Lower leg skin (tissue), 4 donors: ENCODE results near the gene GAD1. TPM values are rescaled to one million over a fixed set of nuclear protein-coding genes. Genes with fewer than 3 reads are reported as not detected.

Experiments
- DNase-seq, 2 donors: peaks; one replicate each; pipeline ENCODE4 v3.0.0-alpha.2; 2019; ENCODE audit warnings: low spot score in 2 of 2
- H3K4me3 ChIP-seq: fragments of 200-600 bp; sonication (generic); 2 replicates; pipeline ENCODE4 v1.5.1; 2017; ENCODE audit warnings: mild to moderate bottlenecking, low read depth; ENCODE audit not compliant: poor library complexity, severe bottlenecking
- POLR2A ChIP-seq, 2 donors: fragments of 450-650 bp; IDR thresholded peaks; one replicate each; pipeline ENCODE4 v1.6.1; 2016 to 2017; ENCODE audit warnings: antibody characterized with exemption in 2 of 2, mild to moderate bottlenecking in 1 of 2, moderate library complexity in 1 of 2
- WGBS, 2 donors: methylation state at CpG; one replicate each; pipeline ENCODE4 v1.1.5; 2018; 5-methylcytosine and 5-hydroxymethylcytosine counted together
- intact Hi-C: fragments of 100-400 bp; cut with DNase I; formaldehyde crosslinking; loops from one replicate; pipeline ENCODE4 v1.15.0; 2023; ENCODE audit warnings: low total_unique reads
- total RNA-seq, 4 donors: library from RNA; depleted of rRNA; stranded (reverse); fragments of >200 nt; gene quantifications; one replicate each; pipeline ENCODE4 v1.1.0, GENCODE V29; 2016
- TF ChIP-seq, protein P1 (sequence below), 3 donors: fragments of 450-650 bp; IDR thresholded peaks; one replicate each; pipeline ENCODE4 v1.5.1; 2016; ENCODE audit warnings: antibody characterized with exemption in 3 of 3, mild to moderate bottlenecking in 3 of 3, moderate library complexity in 2 of 3

The GAD1 gene
- total RNA-seq, 4 donors from 2014 or later, result 0.05 TPM; not detected in 3

DNA sequence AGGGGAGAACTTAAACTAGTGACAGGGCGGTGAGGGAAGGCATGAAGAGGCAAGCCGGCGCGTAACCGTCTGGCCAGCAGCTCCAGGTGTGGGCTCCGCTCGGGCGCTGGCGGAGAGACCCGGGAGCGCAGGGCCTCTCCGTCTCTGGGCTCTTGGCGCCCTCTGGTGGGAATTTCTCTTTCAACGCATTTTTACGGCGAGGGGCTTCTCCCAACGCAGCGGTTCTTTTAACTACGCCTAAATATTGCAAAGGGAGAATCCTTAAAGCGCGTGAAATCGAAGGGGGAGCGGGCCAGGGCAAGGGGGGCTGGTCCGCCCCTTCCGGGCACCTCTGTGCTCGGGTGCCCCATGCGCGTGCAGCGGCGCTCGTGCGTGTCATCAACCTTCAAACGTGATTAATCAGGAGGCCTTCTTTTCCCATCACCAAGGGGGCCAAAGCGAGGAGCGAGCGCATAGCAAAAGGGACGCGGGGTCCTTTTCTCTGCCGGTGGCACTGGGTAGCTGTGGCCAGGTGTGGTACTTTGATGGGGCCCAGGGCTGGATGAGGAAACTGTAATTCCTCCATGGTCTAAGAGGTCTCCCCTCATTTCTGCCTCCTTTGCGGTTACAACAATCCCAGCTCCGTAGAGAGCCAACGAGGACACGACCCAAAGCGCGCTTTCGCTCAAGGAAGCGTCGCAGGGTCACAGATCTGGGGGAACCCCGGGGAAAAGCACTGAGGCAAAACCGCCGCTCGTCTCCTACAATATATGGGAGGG is 762 bp upstream of the GAD1 start:
- H3K4me3 ChIP-seq, result no peak overlapping the region
- peak in 1 of 2 donors; percentile 89 for DNase-seq
- intact Hi-C loops, result loop anchor here (10.0 kb wide), 1 partner anchor 331 kb away; no protein-coding TSS in a partner anchor
- TF ChIP-seq, protein P1, sequence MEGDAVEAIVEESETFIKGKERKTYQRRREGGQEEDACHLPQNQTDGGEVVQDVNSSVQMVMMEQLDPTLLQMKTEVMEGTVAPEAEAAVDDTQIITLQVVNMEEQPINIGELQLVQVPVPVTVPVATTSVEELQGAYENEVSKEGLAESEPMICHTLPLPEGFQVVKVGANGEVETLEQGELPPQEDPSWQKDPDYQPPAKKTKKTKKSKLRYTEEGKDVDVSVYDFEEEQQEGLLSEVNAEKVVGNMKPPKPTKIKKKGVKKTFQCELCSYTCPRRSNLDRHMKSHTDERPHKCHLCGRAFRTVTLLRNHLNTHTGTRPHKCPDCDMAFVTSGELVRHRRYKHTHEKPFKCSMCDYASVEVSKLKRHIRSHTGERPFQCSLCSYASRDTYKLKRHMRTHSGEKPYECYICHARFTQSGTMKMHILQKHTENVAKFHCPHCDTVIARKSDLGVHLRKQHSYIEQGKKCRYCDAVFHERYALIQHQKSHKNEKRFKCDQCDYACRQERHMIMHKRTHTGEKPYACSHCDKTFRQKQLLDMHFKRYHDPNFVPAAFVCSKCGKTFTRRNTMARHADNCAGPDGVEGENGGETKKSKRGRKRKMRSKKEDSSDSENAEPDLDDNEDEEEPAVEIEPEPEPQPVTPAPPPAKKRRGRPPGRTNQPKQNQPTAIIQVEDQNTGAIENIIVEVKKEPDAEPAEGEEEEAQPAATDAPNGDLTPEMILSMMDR (IDR thresholded peaks at IDR 0.05), result peak in 1 of 3 donors; percentile 45
- TF ChIP-seq POLR2A (IDR thresholded peaks at IDR 0.05), result no peak
- 1 to 3% methylated on average over 45 to 52 of the region's 52 CpGs for WGBS, 2 donors

DNA sequence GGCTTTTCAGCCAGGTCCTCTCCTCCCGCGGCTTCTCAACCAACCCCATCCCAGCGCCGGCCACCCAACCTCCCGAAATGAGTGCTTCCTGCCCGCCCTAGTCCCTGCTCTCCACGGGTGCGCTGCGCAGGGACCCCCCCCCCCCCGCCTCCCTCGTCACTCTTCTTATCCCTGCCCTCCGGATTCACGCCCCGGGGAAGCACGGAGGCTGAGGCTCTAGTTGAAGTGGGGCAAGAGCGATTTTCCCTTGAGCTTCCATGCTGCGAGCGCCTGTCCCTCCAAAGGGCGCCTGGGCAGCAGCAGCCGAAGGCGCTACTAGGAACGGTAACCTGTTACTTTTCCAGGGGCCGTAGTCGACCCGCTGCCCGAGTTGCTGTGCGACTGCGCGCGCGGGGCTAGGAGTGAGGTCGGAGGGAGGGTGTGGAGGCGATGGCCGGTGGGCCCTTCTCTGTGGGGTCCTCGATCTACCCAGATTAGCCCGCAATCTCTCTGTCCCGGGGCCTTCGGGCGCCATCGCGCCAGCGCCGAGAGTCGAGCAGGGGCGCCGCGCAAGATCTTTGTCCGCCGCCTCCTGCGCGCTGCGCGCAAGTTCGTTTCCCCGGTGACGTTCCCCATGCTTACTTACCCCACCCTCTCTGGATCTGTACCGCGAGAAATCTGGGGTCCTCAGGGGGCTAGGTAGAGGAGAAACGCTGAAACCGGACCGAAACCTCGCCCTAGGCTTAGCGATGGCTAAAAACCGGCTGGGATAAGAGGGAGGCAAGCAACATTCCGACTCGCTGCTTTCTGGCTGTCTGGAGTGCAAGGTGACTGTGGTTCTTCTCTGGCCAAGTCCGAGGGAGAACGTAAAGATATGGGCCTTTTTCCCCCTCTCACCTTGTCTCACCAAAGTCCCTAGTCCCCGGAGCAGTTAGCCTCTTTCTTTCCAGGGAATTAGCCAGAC is 677 bp downstream of the GAD1 start:
- peak overlapping the region; percentile 13 for H3K4me3 ChIP-seq
- intact Hi-C loops, result loop anchor here (10.0 kb wide), 1 partner anchor 333 kb away; no protein-coding TSS in a partner anchor
- 1 to 2% methylated on average over 43 to 62 of the region's 69 CpGs for WGBS, 2 donors
- no peak for DNase-seq
- TF ChIP-seq POLR2A (IDR thresholded peaks at IDR 0.05), result no peak
- TF ChIP-seq, protein P1 (IDR thresholded peaks at IDR 0.05), result no peak

DNA sequence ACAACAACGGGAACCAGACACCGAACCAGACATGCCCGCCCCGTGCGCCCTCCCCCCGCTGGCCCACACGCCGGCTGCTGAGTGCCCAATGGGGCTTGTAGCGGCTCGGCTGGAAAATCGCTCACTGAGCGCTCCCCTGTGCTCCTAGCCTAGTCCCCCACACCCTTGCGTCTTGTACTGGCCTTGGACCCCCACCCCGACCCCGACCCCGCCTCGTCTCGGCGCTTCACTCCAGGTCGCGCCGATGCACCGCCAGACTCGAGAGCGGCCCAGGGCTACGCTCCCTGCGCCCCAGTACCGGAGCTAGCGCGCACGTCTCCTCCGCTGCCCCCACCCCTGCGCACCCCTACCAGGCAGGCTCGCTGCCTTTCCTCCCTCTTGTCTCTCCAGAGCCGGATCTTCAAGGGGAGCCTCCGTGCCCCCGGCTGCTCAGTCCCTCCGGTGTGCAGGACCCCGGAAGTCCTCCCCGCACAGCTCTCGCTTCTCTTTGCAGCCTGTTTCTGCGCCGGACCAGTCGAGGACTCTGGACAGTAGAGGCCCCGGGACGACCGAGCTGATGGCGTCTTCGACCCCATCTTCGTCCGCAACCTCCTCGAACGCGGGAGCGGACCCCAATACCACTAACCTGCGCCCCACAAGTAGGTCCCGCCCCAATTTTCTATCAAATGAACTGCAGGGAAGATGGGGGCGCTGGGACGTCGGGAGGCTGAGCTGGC is 1.5 kb downstream of the GAD1 start:
- 2 to 4% methylated on average over 47 to 49 of the region's 60 CpGs for WGBS, 2 donors
- no peak overlapping the region for H3K4me3 ChIP-seq
- peak in 1 of 2 donors; percentile 84 for DNase-seq

DNA sequence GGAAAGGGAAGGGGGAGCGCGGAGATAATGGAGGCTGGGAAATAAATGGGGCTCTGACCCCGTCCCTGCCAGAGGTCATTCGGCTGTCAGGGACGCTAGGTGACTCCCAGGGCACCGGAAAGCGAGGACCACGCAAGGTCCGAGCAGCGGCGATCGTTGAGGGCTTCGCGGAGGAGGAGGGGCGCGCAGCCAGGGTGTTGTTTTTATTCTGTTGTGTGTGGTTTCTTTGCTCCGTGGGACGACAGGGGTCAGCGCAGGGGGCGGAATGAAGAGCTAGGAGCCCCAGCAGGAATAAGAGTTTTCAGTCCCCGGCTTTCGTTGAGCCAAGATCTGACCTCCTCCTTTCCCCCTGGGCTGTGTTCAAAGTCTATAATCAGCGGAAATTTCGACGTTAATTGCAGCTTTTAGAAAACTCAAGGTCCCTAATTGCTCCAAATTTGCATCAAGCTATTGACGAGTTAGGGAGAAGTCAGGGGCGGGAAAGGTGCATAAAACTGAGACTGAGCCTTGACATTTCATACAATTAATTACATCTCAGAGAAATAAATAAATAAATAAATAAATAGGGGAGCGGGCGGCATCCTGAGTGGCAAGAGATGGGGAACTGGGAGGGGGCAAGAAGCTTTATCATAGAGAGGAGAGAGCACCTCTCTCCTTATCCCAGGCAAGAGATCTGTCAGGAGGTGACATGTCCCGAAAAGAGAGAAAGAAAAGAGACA is 2.2 kb downstream of the GAD1 start:
- DNase-seq, result no peak
- TF ChIP-seq POLR2A (IDR thresholded peaks at IDR 0.05), result no peak
- TF ChIP-seq, protein P1 (IDR thresholded peaks at IDR 0.05), result no peak
- no peak overlapping the region for H3K4me3 ChIP-seq
- 11 to 13% methylated on average over 30 of the region's 30 CpGs for WGBS, 2 donors
- intact Hi-C loops, result loop anchor here (10.0 kb wide), 1 partner anchor 334 kb away; no protein-coding TSS in a partner anchor

More for the DNA sequence above, 1.5 kb downstream of the GAD1 start:
- intact Hi-C loops, result loop anchor here (10.0 kb wide), 1 partner anchor 333 kb away; no protein-coding TSS in a partner anchor
- TF ChIP-seq, protein P1 (IDR thresholded peaks at IDR 0.05), result no peak
- TF ChIP-seq POLR2A (IDR thresholded peaks at IDR 0.05), result no peak
